ENCODE data around the gene LIPK. TPM values are rescaled to one million over a fixed set of nuclear protein-coding genes. Genes with fewer than 3 reads are reported as not detected.

LIPK gene
- total and polyA plus RNA-seq, 2 of the 8 experiments (the other 6 are each of a cell fraction or from before 2014, with no cell fraction given) = not detected

DNA sequence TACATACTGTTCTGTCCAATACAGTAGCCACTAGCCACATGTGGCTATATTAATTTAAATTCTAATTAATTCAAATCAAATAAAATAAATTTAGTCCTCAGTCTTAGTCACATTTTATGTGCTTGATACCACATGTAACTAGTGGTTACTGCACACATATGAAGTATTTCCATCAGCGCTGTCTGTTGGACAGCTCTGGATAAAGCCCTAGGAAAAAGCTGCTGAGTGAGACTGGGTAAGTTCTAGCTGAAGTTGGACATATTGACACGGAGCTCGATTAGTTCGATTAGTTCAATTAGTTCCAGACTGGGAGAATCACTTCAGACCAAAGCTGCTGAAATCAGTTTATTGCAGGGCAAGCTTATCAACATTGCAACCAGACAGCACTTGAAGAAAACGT, 81.4 kb downstream of the LIPK start:
- no peak overlapping the region for H2BK15ac ChIP-seq (ENCODE audit: low read length)
- H3K23ac ChIP-seq (ENCODE audit: insufficient read length) = no peak overlapping the region
- no peaks in the 10 kb centered on the region for H3K79me2 ChIP-seq (ENCODE audit: control insufficient read depth in 1 of 2, insufficient read depth in 2 of 2, low read length in 2 of 2)
- no peak overlapping the region for H2AK5ac ChIP-seq (ENCODE audit: low read depth, low read length)
- POLR2A ChIA-PET (ENCODE audit: partially characterized antibody) = no interaction called here
- no peak overlapping the region for H2AFZ ChIP-seq (ENCODE audit: low read length)
- no peak overlapping the region for H3K27ac ChIP-seq (ENCODE audit: low read depth, low read length)
- no peaks in the 10 kb centered on the region for H4K20me1 ChIP-seq (replicated peaks in 1 of 2; ENCODE audit: control insufficient read depth in 1 of 2, insufficient read depth in 2 of 2, low read length in 2 of 2)
- H3K14ac ChIP-seq (ENCODE audit: insufficient read length) = no peak overlapping the region
- no peak overlapping the region for H3K4me2 ChIP-seq (ENCODE audit: insufficient read depth in 1 of 2, low read depth in 2 of 2, low read length in 2 of 2)
- no peaks in the 10 kb centered on the region; a peak in 1 of 8 replicates for H3K36me3 ChIP-seq (ENCODE audit: control insufficient read depth in 2 of 4, insufficient read depth in 4 of 4, low read length in 3 of 4)
- no peak overlapping the region for H3K4me3 ChIP-seq (ENCODE audit: extremely low read depth in 1 of 4, insufficient read depth in 2 of 4, low read depth in 3 of 4, low read length in 4 of 4)
- H3K18ac ChIP-seq (ENCODE audit: extremely low read depth, low read length) = no peak overlapping the region
- 91% methylated on average over 5 of the region's 5 CpGs; no CpG with 5 or more reads in 1 of the 2 experiments for WGBS, 2 experiments (ENCODE audit: extremely low coverage in 1 of 2, insufficient coverage in 1 of 2, insufficient read length in 1 of 2, insufficient replicate concordance in 2 of 2, low coverage in 1 of 2, low lambda C conversion rate in 2 of 2, missing lambda C conversion rate in 1 of 2)
- no peaks in the 10 kb centered on the region for H3K79me1 ChIP-seq (ENCODE audit: low read depth, low read length)
- FAIRE-seq (no peak), DNase-seq (ENCODE audit: low read depth in 1 of 2, low spot score in 2 of 2) (no peak)
- no peak overlapping the region for H2BK120ac ChIP-seq (replicated peaks; ENCODE audit: low read depth, low read length)
- no peaks in the 10 kb centered on the region for H3K23me2 ChIP-seq (ENCODE audit: low read depth, low read length)
- no peak overlapping the region for H4K8ac ChIP-seq (ENCODE audit: extremely low read depth, insufficient read depth, low read length)
- CTCF ChIA-PET (ENCODE audit: partially characterized antibody) = interaction anchor here (0.9 to 2.0 kb wide), 10 partner anchors 10 to 147 kb away, joined by 3 to 9 read pairs (median 4); no protein-coding TSS in a partner anchor
- TF ChIP-seq TAF1 (IDR thresholded peaks at IDR 0.05; ENCODE audit: low read depth, low read length) = no peak
- TF ChIP-seq SP4 (IDR thresholded peaks at IDR 0.05; ENCODE audit: low read length) = no peak
- TF ChIP-seq EGR1 (IDR thresholded peaks at IDR 0.05; ENCODE audit: borderline replicate concordance, low read depth, low read length) = no peak
- no peak overlapping the region for H2BK20ac ChIP-seq (ENCODE audit: low read length)
- no peak overlapping the region for H4K91ac ChIP-seq (replicated peaks; ENCODE audit: insufficient read length, low read length)
- no peak overlapping the region for H3K4ac ChIP-seq (replicated peaks; ENCODE audit: insufficient read length, low read depth, low read length)
- H2BK12ac ChIP-seq (ENCODE audit: low read depth, low read length) = no peak overlapping the region
- no peak overlapping the region for H2BK5ac ChIP-seq (ENCODE audit: low read depth, low read length)
- H3K27me3 ChIP-seq (replicated peaks in 1 of 4; ENCODE audit: control insufficient read depth in 3 of 4, extremely low read depth in 1 of 4, insufficient read depth in 3 of 4, low read length in 3 of 4) = no peaks in the 10 kb centered on the region
- H3K56ac ChIP-seq (replicated peaks; ENCODE audit: insufficient read length, low read depth, low read length) = no peak overlapping the region
- no peaks in the 10 kb centered on the region for H3K4me1 ChIP-seq (replicated peaks in 1 of 4; ENCODE audit: control insufficient read depth in 3 of 4, insufficient read depth in 4 of 4, low read length in 3 of 4)
- no peak overlapping the region for H4K5ac ChIP-seq (ENCODE audit: insufficient read length, low read depth, low read length)
- H3K9ac ChIP-seq (replicated peaks in 1 of 4; ENCODE audit: extremely low read depth in 1 of 4, low read depth in 3 of 4, low read length in 3 of 4) = no peak overlapping the region
- H3K9me3 ChIP-seq (ENCODE audit: insufficient read depth in 2 of 2, low read depth in 1 of 2, low read length in 1 of 2) = no peaks in the 10 kb centered on the region

Measured in H1 (cell line).